ENCODE results near the gene HHLA2.

GRCh38 chr3:108406063-108406660 is 109.8 kb downstream of the HHLA2 start:
- TF ChIP-seq POLR2A (IDR thresholded peaks at IDR 0.05; ENCODE audit: control extremely low read depth in 1 of 2, low read depth in 2 of 2, low read length in 2 of 2) (no peak), CTCF (IDR thresholded peaks at IDR 0.05; ENCODE audit: control extremely low read depth in 1 of 3, insufficient read depth in 1 of 3, low read depth in 1 of 3, low read length in 3 of 3) (no peak), POU5F1 (IDR thresholded peaks at IDR 0.05; ENCODE audit: low read depth, low read length) (no peak), USF2 (IDR thresholded peaks at IDR 0.05; ENCODE audit: low read length) (no peak), MAFK (IDR thresholded peaks at IDR 0.05; ENCODE audit: low read depth, low read length) (no peak), CBX5 (IDR thresholded peaks at IDR 0.05; ENCODE audit: low read depth, low read length) (no peak), NRF1 (IDR thresholded peaks at IDR 0.05; ENCODE audit: low read depth, low read length) (no peak), ASH2L (IDR thresholded peaks at IDR 0.05; ENCODE audit: low read length) (no peak), TCF12 (IDR thresholded peaks at IDR 0.05; ENCODE audit: low read depth, low read length) (no peak)
